Activated T-helper 2 cell treated with anti-CD3 and anti-CD28 coated beads, Interferon-gamma antibody, Interleukin-2, Interleukin-4, amounts not matched to agents 10 μg/mL and 5 μg/mL and 100 μg/mL, durations not matched to agents 14 hours and 24 hours and 36 hours (primary cell): ENCODE measurements around the gene TBX10. TPM values are rescaled to one million over a fixed set of nuclear protein-coding genes. Genes with fewer than 3 reads are reported as not detected.
"Not testable (repeated sequence)": the region's sequence is repeated elsewhere in the genome, so short reads cannot be mapped to it uniquely, and the experiment has no call there.

Source experiments
- DNase-seq: peaks from one replicate; pipeline ENCODE4 v3.0.0; 2021; ENCODE audit warnings: low spot score
- H3K27ac Mint-ChIP-seq: one replicate; pipeline ENCODE4 v1.8.0; 2021; ENCODE audit warnings: mixed read lengths
- H3K27me3 Mint-ChIP-seq: one replicate; pipeline ENCODE4 v1.8.0; 2021; ENCODE audit warnings: low read depth, mixed read lengths
- H3K36me3 Mint-ChIP-seq: one replicate; pipeline ENCODE4 v1.8.0; 2021; ENCODE audit warnings: low read depth, mixed read lengths
- H3K4me1 Mint-ChIP-seq: one replicate; pipeline ENCODE4 v1.8.0; 2021; ENCODE audit warnings: low read depth, mixed read lengths
- H3K4me3 Mint-ChIP-seq: one replicate; pipeline ENCODE4 v1.8.0; 2021; ENCODE audit warnings: low read depth, mild to moderate bottlenecking, moderate library complexity, mixed read lengths
- H3K9me3 Mint-ChIP-seq: one replicate; pipeline ENCODE4 v1.8.0; 2021; ENCODE audit warnings: mixed read lengths
- intact Hi-C: fragments of 100-400 bp; cut with micrococcal nuclease; formaldehyde crosslinking; loops from one replicate; pipeline ENCODE4 v1.15.1; 2023
- total RNA-seq: library from RNA; stranded (reverse); gene quantifications from 2 replicates; pipeline ENCODE4 v1.2.3, GENCODE V29; 2022

The TBX10 gene
- total RNA-seq, 1 donor from 2014 or later: not detected

GRCh38 chr11:67637441-67637840, 2.1 kb downstream of the TBX10 start:
- H3K9me3 Mint-ChIP-seq, intact Hi-C loops: not testable (repeated sequence)

GRCh38 chr11:67636962-67637361, 2.6 kb downstream of the TBX10 start:
- H3K4me1 Mint-ChIP-seq: peaks cover 6% of the 10 kb centered on the region
- no peaks in the 10 kb centered on the region for H3K36me3 Mint-ChIP-seq
- no peak overlapping the region for H3K27ac Mint-ChIP-seq
- no peak overlapping the region for H3K4me3 Mint-ChIP-seq
- no peaks in the 10 kb centered on the region for H3K9me3 Mint-ChIP-seq
- DNase-seq: no peak
- intact Hi-C loops: no loop called here
- H3K27me3 Mint-ChIP-seq: no peaks in the 10 kb centered on the region

More at GRCh38 chr11:67637441-67637840, 2.1 kb downstream of the TBX10 start:
- not testable (repeated sequence) for H3K27ac Mint-ChIP-seq, DNase-seq, H3K4me1 Mint-ChIP-seq, H3K4me3 Mint-ChIP-seq, H3K27me3 Mint-ChIP-seq, H3K36me3 Mint-ChIP-seq

GRCh38 chr11:67635231-67635521, 4.4 kb downstream of the TBX10 start:
- no peak overlapping the region for H3K27ac Mint-ChIP-seq
- intact Hi-C loops: no loop called here
- no peak for DNase-seq
- H3K27me3 Mint-ChIP-seq: no peaks in the 10 kb centered on the region
- peaks cover 12% of the 10 kb centered on the region for H3K4me1 Mint-ChIP-seq
- H3K9me3 Mint-ChIP-seq: no peaks in the 10 kb centered on the region
- H3K4me3 Mint-ChIP-seq: no peak overlapping the region
- no peaks in the 10 kb centered on the region for H3K36me3 Mint-ChIP-seq

- H3K27me3 Mint-ChIP-seq: no peaks in the 10 kb centered on the region
- intact Hi-C loops: loop anchor here (5.0 kb wide), 1 partner anchor 127 kb away; the partner anchor contains the start of genes CDK2AP2 and PITPNM1
- no peaks in the 10 kb centered on the region for H3K36me3 Mint-ChIP-seq
- no peak for DNase-seq
- no peaks in the 10 kb centered on the region for H3K9me3 Mint-ChIP-seq
- no peak overlapping the region for H3K27ac Mint-ChIP-seq
- peaks cover 12% of the 10 kb centered on the region for H3K4me1 Mint-ChIP-seq
- no peak overlapping the region for H3K4me3 Mint-ChIP-seq
Measured at GRCh38 chr11:67634366-67635230, 5.0 kb downstream of the TBX10 start.

GRCh38 chr11:67633758-67634365, 5.7 kb downstream of the TBX10 start:
- intact Hi-C loops: loop anchor here (5.0 kb wide), 1 partner anchor 127 kb away; the partner anchor contains the start of genes CDK2AP2 and PITPNM1
- Mint-ChIP-seq H3K27me3 (no peaks in the 10 kb centered on the region), H3K27ac (no peak overlapping the region), H3K4me3 (no peak overlapping the region), H3K36me3 (no peaks in the 10 kb centered on the region), H3K4me1 (peaks cover 12% of the 10 kb centered on the region), H3K9me3 (no peaks in the 10 kb centered on the region)
- DNase-seq: no peak

GRCh38 chr11:67632982-67633755, 6.4 kb downstream of the TBX10 start:
- Mint-ChIP-seq H3K27ac (no peak overlapping the region), H3K9me3 (no peaks in the 10 kb centered on the region), H3K27me3 (no peaks in the 10 kb centered on the region), H3K36me3 (no peaks in the 10 kb centered on the region), H3K4me1 (peaks cover 15% of the 10 kb centered on the region), H3K4me3 (no peak overlapping the region)
- DNase-seq: no peak
- intact Hi-C loops: loop anchor here (5.0 kb wide), 1 partner anchor 126 kb away; the partner anchor contains the start of genes CDK2AP2 and PITPNM1

GRCh38 chr11:67632175-67632981, 7.2 kb downstream of the TBX10 start:
- H3K36me3 Mint-ChIP-seq: no peaks in the 10 kb centered on the region
- intact Hi-C loops: loop anchor here (5.0 kb wide), 1 partner anchor 125 kb away; the partner anchor contains the start of genes CDK2AP2 and PITPNM1

GRCh38 chr11:67631853-67632174, 7.7 kb downstream of the TBX10 start:
- intact Hi-C loops: loop anchor here (2.0 to 5.0 kb wide), 2 partner anchors 125 to 173 kb away; partner anchors contain the start of genes CDK2AP2 and PITPNM1
- H3K27ac Mint-ChIP-seq: no peak overlapping the region
- H3K27me3 Mint-ChIP-seq: no peaks in the 10 kb centered on the region
- DNase-seq: no peak
- H3K36me3 Mint-ChIP-seq: no peaks in the 10 kb centered on the region
- H3K4me1 Mint-ChIP-seq: peaks cover 11% of the 10 kb centered on the region
- H3K9me3 Mint-ChIP-seq: no peaks in the 10 kb centered on the region
- H3K4me3 Mint-ChIP-seq: peak overlapping the region; percentile 62

More at GRCh38 chr11:67632175-67632981, 7.2 kb downstream of the TBX10 start:
- Mint-ChIP-seq H3K4me1 (peaks cover 14% of the 10 kb centered on the region), H3K27me3 (no peaks in the 10 kb centered on the region), H3K27ac (no peak overlapping the region), H3K4me3 (peak overlapping the region; percentile 62), H3K9me3 (no peaks in the 10 kb centered on the region)
- no peak for DNase-seq

- Mint-ChIP-seq H3K9me3 (no peaks in the 10 kb centered on the region), H3K36me3 (no peaks in the 10 kb centered on the region), H3K27me3 (no peaks in the 10 kb centered on the region), H3K4me3 (no peak overlapping the region), H3K4me1 (peaks cover 9% of the 10 kb centered on the region), H3K27ac (no peak overlapping the region)
- intact Hi-C loops: loop anchor here (2.0 to 5.0 kb wide), 2 partner anchors 124 to 173 kb away; partner anchors contain the start of genes CDK2AP2 and PITPNM1
- DNase-seq: no peak
Measured at GRCh38 chr11:67631411-67631810, 8.2 kb downstream of the TBX10 start.

- H3K36me3 Mint-ChIP-seq: no peaks in the 10 kb centered on the region
- no peak for DNase-seq
- intact Hi-C loops: loop anchor here (2.0 to 5.0 kb wide), 2 partner anchors 124 to 174 kb away; partner anchors contain the start of genes CDK2AP2 and PITPNM1
- H3K27ac Mint-ChIP-seq: peak overlapping the region; percentile 74
- peak overlapping the region; percentile 85 for H3K4me3 Mint-ChIP-seq
- H3K27me3 Mint-ChIP-seq: no peaks in the 10 kb centered on the region
- peaks cover 9% of the 10 kb centered on the region for H3K4me1 Mint-ChIP-seq
- no peaks in the 10 kb centered on the region for H3K9me3 Mint-ChIP-seq
Measured at GRCh38 chr11:67630943-67631331, 8.6 kb downstream of the TBX10 start.

GRCh38 chr11:67630228-67630942, 9.2 kb downstream of the TBX10 start:
- Mint-ChIP-seq H3K9me3 (no peaks in the 10 kb centered on the region), H3K36me3 (no peaks in the 10 kb centered on the region), H3K27ac (peak overlapping the region; percentile 93), H3K4me3 (peak overlapping the region; percentile 85), H3K4me1 (peaks cover 9% of the 10 kb centered on the region), H3K27me3 (no peaks in the 10 kb centered on the region)
- intact Hi-C loops: loop anchor here (2.0 to 5.0 kb wide), 2 partner anchors 123 to 174 kb away; partner anchors contain the start of genes CDK2AP2 and PITPNM1
- peak; percentile 95 for DNase-seq
